CD4-positive, alpha-beta T cell treated with Interleukin-21 for 1 hour (primary cell): ENCODE data around the gene IGF1.

Source experiments
- DNase-seq: peaks from one replicate; pipeline ENCODE4 v3.0.0-alpha.2; 2020

IGF1 gene

DNA sequence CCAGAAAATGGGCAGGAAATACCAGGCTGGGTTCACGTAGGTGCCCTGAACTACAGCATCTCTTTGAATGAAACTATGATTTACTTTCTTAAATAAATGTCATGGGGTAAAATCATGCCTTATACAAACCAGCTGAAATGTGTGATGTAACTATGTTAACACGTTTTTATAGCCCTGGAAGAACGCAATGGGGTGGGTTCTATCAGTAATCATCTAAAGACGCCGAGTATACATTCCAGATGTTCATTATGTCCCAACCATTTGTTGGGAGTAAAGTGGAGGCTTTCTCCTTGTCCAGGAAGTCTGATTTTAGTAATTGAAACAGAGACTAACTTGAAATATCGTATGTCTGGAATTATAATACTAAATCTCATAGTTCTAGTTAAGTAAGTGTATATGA is 16.2 kb upstream of the IGF1 start:
- DNase-seq, result no peak

DNA sequence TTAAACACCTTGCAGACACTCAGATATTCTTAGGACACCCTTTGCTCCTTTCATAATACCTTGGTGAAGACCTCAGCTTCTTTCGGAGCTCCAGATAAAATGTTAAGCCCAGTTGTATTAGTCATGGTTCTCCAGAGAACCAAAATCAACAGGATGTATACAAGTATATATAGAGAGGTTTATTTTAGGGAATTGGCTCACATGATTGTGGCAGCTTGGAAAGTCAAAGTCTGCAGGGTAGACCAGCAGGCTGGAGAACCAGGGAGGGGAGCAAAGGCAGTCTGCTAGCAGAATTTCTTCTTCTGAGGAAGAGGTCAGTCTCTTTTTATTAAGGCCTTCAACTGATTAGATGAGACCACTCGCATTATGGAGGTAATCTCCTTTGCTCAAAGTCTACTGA is 6.9 kb upstream of the IGF1 start:
- no peak for DNase-seq

DNA sequence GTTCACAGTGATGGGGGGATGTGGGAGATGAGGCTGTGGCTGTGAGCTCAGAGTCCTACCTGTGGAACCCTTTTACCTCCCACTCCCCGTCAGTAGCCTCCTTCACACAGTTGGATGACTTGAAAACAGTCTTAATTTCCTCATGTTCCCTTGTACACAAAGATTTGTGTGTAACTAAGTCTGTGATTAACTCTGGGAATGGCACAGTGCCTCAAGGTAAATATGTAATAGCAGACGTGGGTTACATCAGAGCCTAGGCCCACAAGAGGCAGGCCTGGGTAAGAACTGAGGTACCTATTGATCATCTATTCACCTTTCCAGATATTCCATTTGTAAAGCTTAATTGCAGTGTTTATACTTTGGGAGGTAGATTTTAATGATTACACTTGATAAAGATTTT is 5.8 kb upstream of the IGF1 start:
- DNase-seq, result no peak

DNA sequence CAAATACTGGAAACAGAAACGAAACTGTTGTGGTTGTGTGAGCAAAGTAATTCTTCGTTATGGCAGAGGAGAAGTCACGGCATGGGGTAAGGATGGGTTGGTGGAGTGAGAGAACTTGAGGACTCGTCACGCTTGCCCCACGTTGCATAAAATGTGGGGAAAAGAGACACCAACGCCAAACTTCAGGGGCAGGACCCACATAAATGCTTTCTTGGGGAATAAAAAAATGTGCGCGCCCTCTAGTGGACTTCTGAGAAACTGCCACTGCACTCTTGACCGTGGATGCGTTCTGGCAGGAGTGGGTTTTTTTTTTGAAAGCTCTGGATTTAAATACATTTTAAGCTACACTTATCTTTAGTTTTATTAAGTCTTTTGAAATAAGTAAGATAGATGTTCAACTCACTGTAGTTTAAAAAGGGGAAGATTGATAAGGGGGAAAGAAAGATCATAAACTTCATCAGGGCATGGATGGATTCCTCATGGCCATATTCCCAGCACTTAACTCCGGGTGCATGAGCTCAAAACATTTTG is 4.1 kb upstream of the IGF1 start:
- DNase-seq, result peak; percentile 49

DNA sequence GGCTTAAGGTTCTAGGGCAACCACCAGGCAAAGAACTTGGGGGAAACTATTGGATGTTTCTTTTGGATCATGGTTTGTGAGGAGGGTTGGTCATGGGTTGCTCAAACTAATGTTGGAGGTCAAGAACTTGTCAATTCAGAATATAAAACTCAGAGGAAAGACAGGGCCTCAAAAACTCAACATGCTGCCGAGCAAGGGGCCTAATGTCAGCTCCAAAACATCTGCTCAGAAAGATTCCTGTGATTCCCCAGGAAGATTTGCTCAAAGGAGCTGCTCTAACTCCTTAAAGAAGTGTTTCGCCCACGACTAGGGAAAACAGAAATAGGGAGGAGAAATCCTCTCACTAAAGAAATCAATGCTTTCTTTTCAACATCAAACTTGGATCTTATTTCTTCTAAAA is 3.7 kb upstream of the IGF1 start:
- DNase-seq, result no peak

DNA sequence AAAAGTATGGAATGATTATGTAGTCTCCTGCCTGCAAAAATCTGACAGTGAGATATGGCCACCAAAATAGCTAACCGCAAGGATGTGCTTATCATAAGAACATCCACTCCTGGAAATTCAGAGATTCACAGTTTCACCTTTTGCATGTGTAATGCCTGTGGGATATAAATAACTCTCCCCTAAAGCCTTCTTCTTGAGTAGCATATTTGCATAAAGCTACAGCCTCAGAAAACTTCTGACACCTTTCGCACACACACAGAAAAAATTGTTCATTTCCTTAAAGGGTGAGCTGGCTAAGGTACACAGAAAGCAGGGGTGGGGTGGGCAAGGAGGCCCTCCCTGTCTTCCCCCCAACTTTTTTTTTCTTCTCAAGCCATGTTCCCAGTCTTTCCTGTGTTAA is 3.1 kb upstream of the IGF1 start:
- no peak for DNase-seq

DNA sequence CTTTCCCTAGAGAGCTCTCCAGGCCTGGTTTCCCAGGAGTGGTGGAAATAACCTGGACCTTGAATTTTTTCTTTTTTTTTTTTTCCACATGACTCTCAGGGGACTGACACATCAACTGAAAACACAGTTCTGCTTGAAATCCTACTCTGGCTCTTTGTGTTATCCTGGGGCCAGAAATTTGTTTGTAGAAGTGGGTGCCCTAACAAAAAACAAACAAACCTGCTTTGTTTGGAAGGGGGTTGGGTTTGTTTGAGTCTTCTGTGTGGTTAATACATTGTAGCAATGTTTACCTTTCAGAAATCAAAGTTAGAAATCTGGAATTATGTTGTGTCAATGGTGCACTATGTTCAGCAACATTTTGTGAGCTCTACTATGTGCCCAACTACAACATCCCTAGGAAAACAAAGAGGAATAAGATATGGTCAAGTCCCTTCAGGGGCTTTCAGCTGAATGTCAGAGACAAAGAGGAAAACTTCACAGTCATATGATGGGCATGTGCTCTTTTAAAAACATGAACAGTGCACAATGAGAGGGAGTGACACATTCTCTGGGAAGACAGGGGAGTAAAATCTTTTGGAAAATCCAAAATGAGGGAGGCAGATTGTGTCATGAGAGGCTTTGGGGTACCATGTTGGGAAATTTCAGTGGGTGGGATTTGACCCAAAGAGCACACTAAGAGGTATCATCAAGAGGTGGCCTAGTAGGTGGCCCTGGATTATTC is 1.5 kb upstream of the IGF1 start:
- no peak for DNase-seq

DNA sequence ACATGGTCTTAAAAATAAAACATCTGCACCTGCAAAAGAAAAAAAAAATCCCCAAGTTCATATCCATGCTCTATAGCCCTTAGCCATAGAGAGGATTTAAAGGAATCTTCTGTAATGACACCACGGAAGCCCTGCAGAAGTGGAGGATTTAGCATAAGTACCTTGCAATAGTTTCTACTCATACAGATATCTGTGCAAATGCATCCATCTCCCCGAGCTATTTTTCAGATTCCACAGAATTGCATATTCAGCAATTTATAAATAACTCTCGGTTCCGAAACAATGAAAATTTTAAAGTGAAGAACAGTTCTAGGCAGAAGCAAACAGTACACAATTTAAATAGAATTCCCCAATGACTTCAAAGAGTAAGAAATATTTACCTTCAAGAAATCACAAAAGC is 424 bp downstream of the IGF1 start:
- DNase-seq, result no peak

DNA sequence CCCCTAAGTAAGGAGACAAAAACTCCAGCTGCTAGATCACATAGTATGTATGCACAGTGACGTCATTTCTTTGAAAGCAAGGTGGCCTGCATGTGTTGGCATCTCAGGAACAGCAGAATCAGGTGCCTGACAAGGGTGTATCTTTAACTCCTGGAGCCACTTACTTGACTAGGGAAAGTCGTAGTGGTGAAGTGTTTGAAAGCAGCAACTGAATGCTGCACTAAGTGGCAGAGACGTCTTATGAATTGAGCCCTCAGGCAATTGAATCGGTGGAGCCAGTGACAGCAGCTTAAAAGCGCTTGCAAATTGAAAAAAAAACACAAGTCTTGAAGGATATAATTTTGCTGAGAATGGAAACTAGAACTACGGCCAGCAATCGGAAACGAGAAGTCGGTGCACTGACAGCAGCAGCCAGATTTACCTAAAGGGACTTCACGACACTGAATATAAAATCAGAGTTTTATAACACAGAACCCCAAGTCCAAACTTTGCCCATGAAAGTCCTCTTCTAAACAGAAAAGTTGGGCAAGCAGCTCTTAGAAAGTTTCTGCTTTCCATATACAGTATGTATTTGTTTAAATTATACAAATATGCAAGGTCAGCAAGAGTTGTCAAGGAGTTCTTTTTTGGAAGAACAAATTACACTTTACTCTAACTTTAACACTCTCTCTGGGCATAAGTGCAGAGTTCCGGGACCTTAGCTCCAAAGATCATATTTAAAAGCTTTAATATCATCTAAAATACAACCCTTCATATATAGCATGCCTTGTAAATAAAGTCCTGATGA is 1.1 kb downstream of the IGF1 start:
- no peak for DNase-seq

DNA sequence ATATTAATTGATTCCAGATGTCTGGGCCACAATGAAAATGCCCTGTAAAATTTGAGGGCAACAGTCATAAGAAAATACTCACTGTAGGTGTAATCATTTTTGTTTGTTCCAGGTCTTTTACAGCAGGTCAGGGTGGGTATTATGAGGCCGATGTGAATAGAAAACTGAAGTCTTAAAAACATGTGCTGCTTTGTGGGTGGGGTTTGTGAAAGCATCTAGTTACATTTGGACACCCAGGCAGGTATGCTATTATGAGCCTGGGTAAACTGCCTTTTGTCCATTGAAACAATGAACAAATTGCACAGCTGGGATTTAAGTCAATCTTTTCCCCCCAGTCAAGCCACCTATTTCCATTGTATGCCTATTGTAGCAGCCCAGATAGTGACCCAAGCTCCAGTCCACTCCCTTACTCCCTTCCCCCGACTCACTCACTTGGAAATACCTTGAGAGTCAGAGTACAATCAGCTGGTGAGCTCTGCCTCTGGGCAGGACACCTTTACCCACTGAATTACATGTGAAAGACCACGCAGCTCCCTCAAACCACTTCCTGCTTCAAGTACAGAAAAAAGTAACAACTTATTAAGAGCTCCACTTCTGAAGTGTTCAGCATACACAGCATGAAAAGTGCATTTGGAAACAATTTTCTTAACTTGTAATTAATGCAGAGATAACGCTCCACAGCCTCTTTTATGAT is 1.8 kb downstream of the IGF1 start:
- DNase-seq, result peak; percentile 41

DNA sequence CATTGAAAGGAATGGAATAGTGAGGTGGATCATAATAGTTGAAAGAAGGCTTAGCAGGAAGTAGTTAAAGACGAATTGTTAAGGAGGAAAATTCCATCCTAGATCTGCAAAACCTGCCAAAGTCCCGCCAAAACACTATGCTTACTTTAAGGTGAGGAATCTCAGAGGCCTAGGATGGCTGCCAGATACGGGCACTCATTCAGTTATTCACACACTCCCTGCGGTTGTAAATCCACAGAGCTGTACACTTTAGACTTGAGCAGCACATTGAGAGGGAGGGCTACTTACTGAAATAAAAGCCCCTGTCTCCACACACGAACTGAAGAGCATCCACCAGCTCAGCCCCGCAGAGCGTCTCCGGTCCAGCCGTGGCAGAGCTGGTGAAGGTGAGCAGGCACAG is 5.0 kb downstream of the IGF1 start:
- no peak for DNase-seq

DNA sequence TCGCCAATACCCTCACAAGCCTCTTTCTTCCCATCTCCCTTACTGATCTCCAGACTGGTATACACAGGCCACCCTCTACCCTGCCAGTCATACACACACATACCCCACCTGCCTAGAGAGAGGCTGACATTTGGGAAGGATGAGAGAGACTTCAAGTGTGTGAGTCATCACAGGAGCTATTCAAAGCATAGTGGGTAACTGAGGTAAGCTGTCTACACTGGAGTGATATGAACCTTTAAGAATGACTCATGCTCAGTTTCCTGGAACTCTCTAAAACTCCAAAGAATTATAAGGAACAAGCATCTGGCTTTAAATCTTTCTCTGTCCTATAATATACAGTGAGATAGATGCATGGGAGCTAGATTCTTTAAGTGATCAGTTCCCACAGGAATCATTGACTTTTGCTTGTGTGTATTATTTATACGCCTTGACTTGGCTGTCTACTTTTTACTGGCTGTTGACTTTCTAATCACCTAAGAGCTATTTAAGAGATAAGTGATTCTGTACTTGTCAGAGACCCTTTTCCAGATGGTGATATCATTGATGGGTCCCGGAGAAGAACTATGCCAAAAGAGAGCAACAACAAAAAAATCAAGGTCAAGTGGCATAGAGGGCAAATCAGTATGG is 5.8 kb downstream of the IGF1 start:
- DNase-seq, result no peak

DNA sequence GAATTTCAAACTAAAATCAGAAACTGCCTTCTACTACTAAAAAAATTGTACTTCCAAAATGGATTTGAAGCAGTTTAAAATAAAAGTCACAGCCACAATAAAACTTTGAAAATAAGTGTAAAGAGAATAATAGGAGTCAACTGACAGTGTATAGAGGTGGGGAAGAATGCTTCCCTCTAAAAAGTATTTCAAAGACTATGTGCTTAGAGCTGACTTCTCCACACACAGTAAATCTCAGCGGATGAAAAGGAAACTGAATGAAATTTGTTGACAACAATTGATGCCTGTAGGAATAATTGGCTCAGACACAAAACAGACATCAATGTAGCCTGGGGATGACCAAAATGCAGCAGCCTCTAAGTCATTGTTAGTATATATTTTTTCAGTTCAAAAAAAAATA is 7.9 kb downstream of the IGF1 start:
- DNase-seq, result no peak

DNA sequence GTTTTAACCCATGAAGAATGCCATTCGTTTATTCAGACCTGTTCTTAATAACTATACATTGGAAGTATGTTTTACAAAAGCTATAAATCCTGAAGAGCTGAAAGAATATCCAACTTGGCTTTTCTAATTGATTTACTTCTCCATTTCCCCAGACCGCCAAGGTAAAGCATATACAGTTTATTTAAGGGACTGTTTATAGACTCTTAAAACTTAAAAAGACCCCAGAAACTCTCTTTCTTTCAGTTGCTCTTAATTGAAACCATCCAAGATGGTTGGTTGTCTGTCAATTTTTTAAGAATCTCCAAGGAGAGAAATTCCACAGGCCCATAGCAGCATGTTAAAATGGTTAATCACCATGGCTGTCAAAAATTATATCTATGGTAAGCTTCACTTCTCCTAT is 8.8 kb downstream of the IGF1 start:
- no peak for DNase-seq

DNA sequence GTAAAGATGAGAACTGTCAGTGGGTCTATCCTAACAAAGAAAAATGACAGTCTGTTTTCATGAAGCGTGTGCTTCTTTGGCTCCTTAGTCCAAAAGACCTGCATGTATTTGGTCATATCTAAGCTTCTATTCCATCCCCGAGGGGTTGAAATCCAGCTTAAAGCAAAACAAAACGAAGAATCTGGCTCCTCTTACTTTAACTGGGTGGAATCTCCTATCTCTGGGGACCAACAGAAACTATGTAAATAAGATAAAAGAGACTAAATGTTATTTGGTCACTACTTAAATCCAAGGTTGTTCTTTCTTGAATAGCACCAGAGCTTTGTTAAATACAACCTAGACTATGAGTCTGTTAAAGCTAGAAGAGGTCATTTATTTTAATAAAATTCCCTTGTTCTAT is 9.4 kb downstream of the IGF1 start:
- DNase-seq, result no peak

DNA sequence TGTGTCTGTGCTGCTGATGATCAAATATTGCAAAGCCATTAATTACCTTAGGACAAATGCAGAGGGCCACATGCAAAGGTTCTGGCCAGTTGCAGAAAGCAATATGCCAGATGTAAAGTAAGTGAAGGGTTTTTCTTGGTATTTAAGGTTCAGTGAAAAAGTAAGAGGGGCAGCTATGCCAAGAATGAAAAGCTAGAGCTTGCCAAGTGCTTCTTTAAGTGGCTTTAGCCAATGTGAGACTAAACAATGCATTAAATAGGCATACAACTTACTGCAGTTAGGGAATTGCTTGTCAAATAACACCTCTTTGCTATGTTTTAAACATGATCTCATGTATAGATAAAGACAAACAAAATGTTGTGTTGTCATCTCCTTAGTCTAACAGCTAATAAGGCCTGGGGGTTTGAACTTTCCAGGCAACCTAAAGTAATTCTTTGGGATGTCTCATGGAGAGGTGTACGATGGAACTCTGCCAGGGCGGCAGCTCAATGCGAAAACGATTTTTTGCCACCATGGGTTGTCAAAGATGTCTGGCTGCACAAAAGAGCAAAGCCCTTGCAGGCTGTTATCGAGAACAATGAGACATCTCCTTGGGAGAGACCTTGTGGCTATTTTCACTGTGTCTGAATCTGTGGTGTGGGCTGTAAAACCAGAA is 12.0 kb downstream of the IGF1 start:
- DNase-seq, result no peak

DNA sequence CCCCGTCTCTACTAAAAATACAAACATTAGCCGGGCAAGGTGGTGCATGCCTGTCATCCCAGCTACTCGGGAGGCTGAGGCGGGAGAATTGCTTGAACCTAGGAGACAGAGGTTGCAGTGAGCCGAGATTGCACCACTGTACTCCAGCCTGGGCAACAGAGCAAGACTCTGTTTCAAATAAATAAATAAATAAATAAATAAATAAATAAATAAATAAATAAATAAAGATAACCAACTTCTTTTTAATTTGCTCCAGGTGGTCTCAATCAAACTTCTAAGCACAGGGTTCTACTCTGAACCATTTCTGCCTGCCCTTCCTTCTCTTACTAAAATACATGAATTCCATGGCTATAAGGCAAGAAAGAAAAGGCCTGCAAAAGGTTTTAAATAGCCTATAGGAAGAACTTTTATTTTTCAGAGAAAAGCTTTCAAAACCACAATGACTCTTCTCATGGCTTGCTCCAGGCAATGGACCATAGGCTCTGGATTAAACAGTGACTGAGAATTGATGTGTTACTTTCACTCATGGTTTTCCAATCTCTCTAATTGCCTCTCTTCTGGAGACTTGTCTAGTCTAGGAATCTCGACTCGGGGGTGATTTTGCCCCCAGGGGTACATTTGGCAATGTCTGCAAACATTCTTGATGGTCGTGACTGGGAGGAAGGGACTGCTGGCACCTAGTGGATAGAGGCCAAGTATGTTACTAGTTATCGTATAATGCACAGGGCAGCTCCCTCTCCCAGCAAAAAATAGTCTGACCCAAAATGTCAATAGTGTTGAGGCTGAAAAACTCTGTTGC is 14.4 kb downstream of the IGF1 start:
- DNase-seq, result no peak

DNA sequence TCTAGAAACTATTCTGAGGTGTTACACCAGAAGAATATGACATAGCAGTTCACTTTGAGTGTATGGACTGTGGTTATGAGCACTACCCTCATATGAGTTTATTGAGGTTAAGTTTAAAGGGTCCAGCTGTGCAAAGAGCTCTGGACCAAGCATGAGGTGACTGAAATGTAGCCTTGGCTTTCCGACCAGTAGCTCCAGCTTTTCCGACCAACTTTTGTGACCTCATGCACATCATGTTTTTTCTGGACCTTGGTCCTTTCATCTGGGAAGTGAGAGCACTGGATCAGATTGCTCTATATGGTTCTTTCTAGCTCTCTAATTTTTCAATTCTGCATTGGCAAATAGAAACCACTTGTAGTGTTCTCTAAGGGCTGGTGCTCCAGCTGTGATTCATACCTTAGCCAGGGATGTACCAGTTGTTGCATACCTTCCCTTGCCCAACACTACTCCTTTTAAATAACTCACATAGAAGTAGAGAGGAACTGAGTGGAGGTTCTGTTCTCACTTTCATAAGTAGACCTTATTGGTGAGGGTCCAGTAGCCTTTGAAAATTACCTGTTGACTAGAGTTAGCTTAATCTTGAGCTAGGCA is 16.6 kb downstream of the IGF1 start:
- no peak for DNase-seq

DNA sequence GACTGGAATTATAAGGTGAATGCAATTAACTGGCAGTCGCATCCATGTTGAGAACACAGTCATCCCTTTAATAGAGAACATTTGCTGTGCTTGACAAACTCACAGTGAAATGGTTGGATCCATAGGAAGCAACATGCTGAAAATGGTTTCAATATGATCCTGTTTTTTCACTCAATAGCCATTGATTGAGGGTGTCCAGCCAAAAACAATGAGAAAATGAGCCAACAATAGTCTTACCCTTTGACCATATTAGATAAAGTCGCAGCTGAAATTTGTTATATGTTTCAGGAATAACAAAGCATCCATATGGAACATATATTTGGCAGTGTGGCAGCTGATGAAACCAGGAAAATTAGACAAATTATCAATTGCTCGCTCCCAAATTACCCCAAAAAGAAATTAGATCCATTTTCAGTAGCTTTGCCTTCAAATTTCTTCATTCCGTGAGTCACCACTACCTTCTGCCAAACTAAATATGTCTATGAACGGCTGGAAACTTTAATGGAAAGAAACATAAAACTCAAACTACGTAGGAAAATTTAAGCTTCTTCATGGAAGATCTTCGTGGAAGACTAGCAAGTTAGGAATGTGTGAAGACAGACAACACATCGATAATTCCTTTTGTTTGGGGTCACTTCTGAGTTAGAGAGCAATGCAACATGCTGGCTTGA is 17.4 kb downstream of the IGF1 start:
- DNase-seq, result no peak

DNA sequence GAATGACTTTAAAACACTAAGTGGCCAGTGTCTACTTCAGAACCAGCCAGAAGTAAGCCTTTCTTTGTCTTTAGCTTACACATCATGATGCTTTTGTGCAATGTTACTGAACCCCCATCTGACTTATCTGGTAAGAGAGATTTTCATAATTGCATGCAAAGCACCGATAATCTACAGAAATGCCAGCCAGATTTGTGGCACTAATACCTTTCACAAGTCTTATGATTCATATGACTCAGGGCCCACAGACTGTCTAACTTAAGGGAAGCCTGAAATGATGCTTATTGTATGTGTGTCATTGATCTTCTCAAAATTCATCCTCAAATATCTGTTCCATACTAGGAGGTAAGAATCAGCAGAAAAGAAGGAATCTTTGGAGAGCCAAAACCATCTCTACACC is 18.0 kb downstream of the IGF1 start:
- DNase-seq, result no peak

DNA sequence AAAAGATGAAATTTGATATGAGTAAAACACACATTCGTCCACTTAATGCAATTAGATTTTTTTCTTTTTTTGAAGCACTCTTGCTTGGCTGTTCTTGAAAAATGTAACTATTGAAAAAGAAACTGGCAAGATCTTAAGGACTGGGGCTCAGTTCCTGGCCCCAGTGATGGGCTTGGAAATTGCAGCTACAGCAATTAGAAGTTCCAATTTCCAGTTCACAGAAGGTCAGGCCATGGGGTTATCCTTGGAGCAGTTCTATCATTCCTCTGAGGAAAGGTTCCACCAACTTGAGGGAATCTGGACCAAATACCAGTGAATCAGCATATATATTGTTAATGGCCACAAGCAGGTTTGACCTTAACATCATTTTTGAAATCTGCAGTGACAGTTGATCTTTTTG is 18.9 kb downstream of the IGF1 start:
- DNase-seq, result no peak
